ENCODE measurements around the gene CTCF.

CTCF gene

DNA sequence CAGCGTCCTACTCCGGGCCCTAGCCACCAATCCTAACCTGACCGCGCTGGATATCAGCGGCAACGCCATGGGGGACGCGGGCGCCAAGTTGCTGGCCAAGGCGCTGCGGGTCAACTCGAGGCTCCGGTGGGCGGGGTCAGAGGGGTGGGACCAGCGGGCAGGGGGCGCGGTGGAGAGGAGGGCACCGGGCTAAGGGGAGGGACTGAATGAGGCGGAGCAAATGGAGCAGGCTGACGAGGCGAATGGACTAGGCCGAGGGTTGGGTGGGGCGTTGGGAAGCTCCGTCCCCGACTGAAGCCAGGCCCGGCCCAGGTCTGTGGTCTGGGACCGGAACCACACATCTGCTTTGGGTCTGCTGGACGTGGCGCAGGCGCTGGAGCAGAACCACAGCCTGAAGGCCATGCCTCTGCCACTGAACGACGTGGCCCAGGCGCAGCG, 87.2 kb downstream of the CTCF start:
- Histone ChIP-seq H2BK15ac (replicated peaks; ENCODE audit: low read depth) (no peak overlapping the region), H3K36me3 (ENCODE audit: control insufficient read depth, insufficient read depth, low read length) (no peaks in the 10 kb centered on the region), H3K27ac (ENCODE audit: low read depth, low read length) (no peak overlapping the region), H3K79me2 (ENCODE audit: control insufficient read depth, insufficient read depth, low read length) (no peaks in the 10 kb centered on the region), H3K27me3 (ENCODE audit: insufficient read depth, low read length, poor library complexity) (no peaks in the 10 kb centered on the region), H3K18ac (ENCODE audit: low read length) (no peak overlapping the region), H3K23ac (ENCODE audit: low read length) (no peak overlapping the region), H3K9ac (ENCODE audit: low read length) (no peak overlapping the region), H4K8ac (ENCODE audit: low read depth, low read length) (no peak overlapping the region), H3K4me2 (ENCODE audit: low read length) (peak overlapping the region; percentile 22), H3K56ac (ENCODE audit: low read length) (no peak overlapping the region), H2BK5ac (ENCODE audit: low read length) (no peak overlapping the region), H4K5ac (ENCODE audit: low read length) (no peak overlapping the region), H3K79me1 (ENCODE audit: low read length) (no peaks in the 10 kb centered on the region), H3K4me3 (ENCODE audit: low read length) (no peak overlapping the region), H2AK5ac (ENCODE audit: low read length) (no peak overlapping the region), H3K4ac (ENCODE audit: low read depth, low read length) (no peak overlapping the region), H2BK120ac (ENCODE audit: low read depth, low read length) (no peak overlapping the region), H3K4me1 (ENCODE audit: control insufficient read depth, low read depth, low read length) (peaks cover 2% of the 10 kb centered on the region)
- WGBS (ENCODE audit: extremely low coverage, insufficient coverage, low lambda C conversion rate) = no CpG with 5 or more reads among the region's 34 CpGs
- peak; percentile 74 for DNase-seq

DNA sequence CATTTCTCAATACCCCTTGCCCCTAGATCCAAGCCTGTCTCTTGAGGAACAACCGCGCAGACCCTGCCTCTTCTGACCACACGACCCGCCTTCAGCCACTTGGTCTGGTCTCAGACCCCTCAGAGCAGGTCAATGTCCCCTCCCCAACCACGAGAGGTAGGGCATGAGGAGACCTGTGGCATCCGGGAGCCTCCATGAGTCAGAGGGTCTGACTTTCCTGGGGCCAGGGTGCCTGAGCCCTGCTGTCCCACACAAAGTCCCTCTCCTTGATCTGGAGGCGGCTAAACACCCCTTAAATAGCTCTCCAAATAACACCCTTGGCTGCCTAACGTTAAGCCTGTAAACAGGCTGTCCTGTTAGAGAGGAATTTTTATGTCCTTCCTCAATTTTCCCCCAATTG, 87.7 kb downstream of the CTCF start:
- H3K4me2 ChIP-seq (ENCODE audit: low read length) = no peak overlapping the region
- H3K79me2 ChIP-seq (ENCODE audit: control insufficient read depth, insufficient read depth, low read length) = no peaks in the 10 kb centered on the region
- no peaks in the 10 kb centered on the region for H3K79me1 ChIP-seq (ENCODE audit: low read length)
- no CpG with 5 or more reads among the region's 8 CpGs for WGBS (ENCODE audit: extremely low coverage, insufficient coverage, low lambda C conversion rate)
- no peak overlapping the region for H3K56ac ChIP-seq (ENCODE audit: low read length)
- H4K8ac ChIP-seq (ENCODE audit: low read depth, low read length) = no peak overlapping the region
- H3K23ac ChIP-seq (ENCODE audit: low read length) = no peak overlapping the region
- peaks cover 2% of the 10 kb centered on the region for H3K4me1 ChIP-seq (ENCODE audit: control insufficient read depth, low read depth, low read length)
- no peak overlapping the region for H3K18ac ChIP-seq (ENCODE audit: low read length)
- H3K27ac ChIP-seq (ENCODE audit: low read depth, low read length) = no peak overlapping the region
- H2BK120ac ChIP-seq (ENCODE audit: low read depth, low read length) = no peak overlapping the region
- no peaks in the 10 kb centered on the region for H3K27me3 ChIP-seq (ENCODE audit: insufficient read depth, low read length, poor library complexity)
- H2BK15ac ChIP-seq (replicated peaks; ENCODE audit: low read depth) = no peak overlapping the region
- no peak overlapping the region for H3K4me3 ChIP-seq (ENCODE audit: low read length)
- H2AK5ac ChIP-seq (ENCODE audit: low read length) = no peak overlapping the region
- H3K4ac ChIP-seq (ENCODE audit: low read depth, low read length) = no peak overlapping the region
- no peaks in the 10 kb centered on the region for H3K36me3 ChIP-seq (ENCODE audit: control insufficient read depth, insufficient read depth, low read length)
- no peak overlapping the region for H4K5ac ChIP-seq (ENCODE audit: low read length)
- H2BK5ac ChIP-seq (ENCODE audit: low read length) = no peak overlapping the region
- no peak for DNase-seq
- no peak overlapping the region for H3K9ac ChIP-seq (ENCODE audit: low read length)

DNA sequence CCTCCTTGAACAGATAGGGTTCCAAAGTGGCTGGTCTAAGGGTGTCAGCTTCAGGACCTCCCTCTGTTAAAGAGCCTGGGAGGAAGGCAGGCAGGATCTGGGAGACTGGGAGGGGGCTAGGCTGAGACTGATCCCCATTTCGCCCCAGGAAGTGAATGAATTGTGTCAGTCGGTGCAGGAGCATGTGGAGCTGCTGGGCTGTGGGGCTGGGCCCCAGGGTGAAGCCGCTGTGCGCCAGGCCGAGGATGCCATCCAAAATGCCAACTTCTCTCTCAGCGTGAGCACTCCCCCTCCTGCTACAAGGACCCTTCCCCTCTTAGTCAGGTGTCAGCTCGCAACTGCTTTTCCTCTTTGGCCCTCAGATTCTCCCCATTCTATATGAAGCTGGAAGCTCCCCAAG, 88.7 kb downstream of the CTCF start:
- no peak overlapping the region for H2BK5ac ChIP-seq (ENCODE audit: low read length)
- no peak overlapping the region for H2AK5ac ChIP-seq (ENCODE audit: low read length)
- no peak overlapping the region for H3K18ac ChIP-seq (ENCODE audit: low read length)
- no peaks in the 10 kb centered on the region for H3K27me3 ChIP-seq (ENCODE audit: insufficient read depth, low read length, poor library complexity)
- no peaks in the 10 kb centered on the region for H3K36me3 ChIP-seq (ENCODE audit: control insufficient read depth, insufficient read depth, low read length)
- peaks cover 2% of the 10 kb centered on the region for H3K4me1 ChIP-seq (ENCODE audit: control insufficient read depth, low read depth, low read length)
- DNase-seq = no peak
- H2BK120ac ChIP-seq (ENCODE audit: low read depth, low read length) = no peak overlapping the region
- no peak overlapping the region for H3K4me2 ChIP-seq (ENCODE audit: low read length)
- H4K5ac ChIP-seq (ENCODE audit: low read length) = no peak overlapping the region
- no peak overlapping the region for H3K23ac ChIP-seq (ENCODE audit: low read length)
- no peak overlapping the region for H3K4ac ChIP-seq (ENCODE audit: low read depth, low read length)
- H3K4me3 ChIP-seq (ENCODE audit: low read length) = no peak overlapping the region
- H3K9ac ChIP-seq (ENCODE audit: low read length) = no peak overlapping the region
- no peak overlapping the region for H4K8ac ChIP-seq (ENCODE audit: low read depth, low read length)
- no peaks in the 10 kb centered on the region for H3K79me2 ChIP-seq (ENCODE audit: control insufficient read depth, insufficient read depth, low read length)
- H2BK15ac ChIP-seq (replicated peaks; ENCODE audit: low read depth) = no peak overlapping the region
- no peak overlapping the region for H3K27ac ChIP-seq (ENCODE audit: low read depth, low read length)
- no CpG with 5 or more reads among the region's 7 CpGs for WGBS (ENCODE audit: extremely low coverage, insufficient coverage, low lambda C conversion rate)
- H3K79me1 ChIP-seq (ENCODE audit: low read length) = no peaks in the 10 kb centered on the region
- H3K56ac ChIP-seq (ENCODE audit: low read length) = no peak overlapping the region

DNA sequence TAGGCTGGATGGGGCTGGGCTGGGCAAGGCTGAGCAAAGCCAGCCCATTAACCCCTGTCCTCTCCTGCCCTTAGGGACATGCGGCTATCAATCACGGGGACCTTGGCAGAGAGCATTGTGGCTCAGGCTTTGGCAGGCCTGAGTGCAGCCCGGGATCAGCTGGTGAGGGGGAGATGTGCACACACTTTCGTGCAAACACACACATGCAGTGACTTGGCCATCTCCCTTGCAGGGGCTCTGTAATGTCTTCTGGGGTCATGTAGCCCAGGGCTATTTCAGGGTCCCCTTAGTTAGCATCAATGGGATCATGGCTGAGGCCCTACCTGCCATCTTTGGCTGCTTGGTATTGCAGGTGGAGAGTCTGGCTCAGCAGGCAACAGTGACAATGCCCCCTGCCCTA, 89.5 kb downstream of the CTCF start:
- Histone ChIP-seq H3K79me2 (ENCODE audit: control insufficient read depth, insufficient read depth, low read length) (no peaks in the 10 kb centered on the region), H2BK5ac (ENCODE audit: low read length) (no peak overlapping the region), H2AK5ac (ENCODE audit: low read length) (no peak overlapping the region), H3K79me1 (ENCODE audit: low read length) (no peaks in the 10 kb centered on the region), H4K8ac (ENCODE audit: low read depth, low read length) (no peak overlapping the region), H3K27me3 (ENCODE audit: insufficient read depth, low read length, poor library complexity) (no peaks in the 10 kb centered on the region), H3K4ac (ENCODE audit: low read depth, low read length) (no peak overlapping the region), H3K18ac (ENCODE audit: low read length) (no peak overlapping the region), H3K23ac (ENCODE audit: low read length) (no peak overlapping the region), H4K5ac (ENCODE audit: low read length) (no peak overlapping the region), H3K36me3 (ENCODE audit: control insufficient read depth, insufficient read depth, low read length) (no peaks in the 10 kb centered on the region), H3K4me3 (ENCODE audit: low read length) (no peak overlapping the region), H3K4me1 (ENCODE audit: control insufficient read depth, low read depth, low read length) (peaks cover 2% of the 10 kb centered on the region), H3K56ac (ENCODE audit: low read length) (no peak overlapping the region), H2BK15ac (replicated peaks; ENCODE audit: low read depth) (no peak overlapping the region), H3K27ac (ENCODE audit: low read depth, low read length) (no peak overlapping the region), H3K4me2 (ENCODE audit: low read length) (no peak overlapping the region), H3K9ac (ENCODE audit: low read length) (no peak overlapping the region), H2BK120ac (ENCODE audit: low read depth, low read length) (no peak overlapping the region)
- WGBS (ENCODE audit: extremely low coverage, insufficient coverage, low lambda C conversion rate) = no CpG with 5 or more reads among the region's 4 CpGs
- no peak for DNase-seq

DNA sequence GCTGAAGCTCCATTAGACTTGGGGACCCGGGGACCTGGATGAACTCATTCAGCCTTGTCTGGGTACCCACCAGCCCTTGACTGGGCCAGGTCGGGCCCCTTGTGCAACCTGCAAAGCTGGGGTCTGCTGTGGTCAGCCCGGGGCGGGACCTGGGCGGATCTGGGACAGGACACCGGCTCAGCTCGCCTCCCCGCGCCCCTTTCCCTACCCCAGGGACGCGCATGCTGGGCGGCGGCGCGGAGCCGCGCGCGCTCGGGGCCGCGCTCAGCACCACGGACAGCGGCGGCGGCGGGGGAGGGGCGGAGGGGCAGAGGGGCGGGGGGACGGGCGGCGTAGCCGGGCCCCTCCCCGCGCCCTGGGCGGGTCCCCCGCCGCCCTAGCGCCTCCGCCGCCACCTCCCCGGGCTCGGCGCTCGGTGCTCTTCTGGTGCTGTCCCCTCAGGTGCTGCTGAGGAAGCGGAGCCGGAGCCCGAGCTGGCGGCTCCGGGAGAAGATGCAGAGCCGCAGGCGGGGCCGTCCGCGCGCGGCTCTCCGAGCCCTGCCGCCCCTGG, 90.3 kb downstream of the CTCF start:
- H2BK120ac ChIP-seq (ENCODE audit: low read depth, low read length) = no peak overlapping the region
- H3K27ac ChIP-seq (ENCODE audit: low read depth, low read length) = no peak overlapping the region
- no peak overlapping the region for H3K18ac ChIP-seq (ENCODE audit: low read length)
- no peaks in the 10 kb centered on the region for H3K27me3 ChIP-seq (ENCODE audit: insufficient read depth, low read length, poor library complexity)
- H3K56ac ChIP-seq (ENCODE audit: low read length) = no peak overlapping the region
- H3K4me2 ChIP-seq (ENCODE audit: low read length) = peak overlapping the region; percentile 91
- peaks cover 2% of the 10 kb centered on the region for H3K4me1 ChIP-seq (ENCODE audit: control insufficient read depth, low read depth, low read length)
- H3K79me1 ChIP-seq (ENCODE audit: low read length) = no peaks in the 10 kb centered on the region
- no peak overlapping the region for H4K8ac ChIP-seq (ENCODE audit: low read depth, low read length)
- DNase-seq = peak; percentile 78
- no peak overlapping the region for H3K23ac ChIP-seq (ENCODE audit: low read length)
- no peak overlapping the region for H3K9ac ChIP-seq (ENCODE audit: low read length)
- no peak overlapping the region for H2AK5ac ChIP-seq (ENCODE audit: low read length)
- WGBS (ENCODE audit: extremely low coverage, insufficient coverage, low lambda C conversion rate) = no CpG with 5 or more reads among the region's 59 CpGs
- H2BK5ac ChIP-seq (ENCODE audit: low read length) = no peak overlapping the region
- no peak overlapping the region for H2BK15ac ChIP-seq (replicated peaks; ENCODE audit: low read depth)
- no peak overlapping the region for H3K4me3 ChIP-seq (ENCODE audit: low read length)
- H3K79me2 ChIP-seq (ENCODE audit: control insufficient read depth, insufficient read depth, low read length) = no peaks in the 10 kb centered on the region
- no peak overlapping the region for H4K5ac ChIP-seq (ENCODE audit: low read length)
- no peaks in the 10 kb centered on the region for H3K36me3 ChIP-seq (ENCODE audit: control insufficient read depth, insufficient read depth, low read length)
- no peak overlapping the region for H3K4ac ChIP-seq (ENCODE audit: low read depth, low read length)

DNA sequence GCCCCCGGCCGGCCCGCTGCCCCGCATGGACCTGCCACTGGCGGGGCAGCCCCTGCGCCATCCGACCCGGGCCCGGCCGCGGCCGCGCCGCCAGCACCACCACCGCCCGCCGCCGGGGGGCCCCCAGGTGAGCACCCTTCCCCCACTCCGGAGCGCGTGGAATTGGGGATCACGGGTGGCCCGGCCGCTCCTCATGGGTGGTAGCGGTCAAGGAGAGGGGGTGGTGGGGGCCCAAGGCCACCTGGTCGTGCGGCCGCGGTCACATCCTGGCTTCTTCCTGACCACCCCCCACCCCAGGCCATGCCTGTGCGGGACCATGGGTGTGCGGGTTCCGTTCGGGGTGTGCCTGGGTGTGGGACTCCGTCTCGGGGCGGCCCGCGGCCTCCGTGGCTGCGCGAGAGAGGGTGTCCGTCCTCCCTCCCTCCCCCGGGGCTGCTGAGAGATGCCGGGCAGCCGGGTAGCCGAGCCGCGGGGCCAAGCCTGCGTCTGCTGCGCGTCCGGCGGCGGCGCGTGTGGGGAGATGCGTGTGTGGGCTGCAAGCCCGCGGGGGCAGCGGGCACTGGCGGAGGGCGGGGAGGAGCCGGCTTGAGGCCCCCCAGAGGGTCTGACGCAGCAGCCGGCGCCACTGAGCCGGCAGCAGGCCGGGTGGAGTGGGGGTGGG, 90.9 kb downstream of the CTCF start:
- H2AK5ac ChIP-seq (ENCODE audit: low read length) = no peak overlapping the region
- no peaks in the 10 kb centered on the region for H3K79me1 ChIP-seq (ENCODE audit: low read length)
- no peak overlapping the region for H3K27ac ChIP-seq (ENCODE audit: low read depth, low read length)
- no peaks in the 10 kb centered on the region for H3K27me3 ChIP-seq (ENCODE audit: insufficient read depth, low read length, poor library complexity)
- no peak overlapping the region for H3K4ac ChIP-seq (ENCODE audit: low read depth, low read length)
- no peak overlapping the region for H3K23ac ChIP-seq (ENCODE audit: low read length)
- H3K79me2 ChIP-seq (ENCODE audit: control insufficient read depth, insufficient read depth, low read length) = no peaks in the 10 kb centered on the region
- H4K8ac ChIP-seq (ENCODE audit: low read depth, low read length) = no peak overlapping the region
- peak overlapping the region; percentile 91 for H3K4me2 ChIP-seq (ENCODE audit: low read length)
- WGBS (ENCODE audit: extremely low coverage, insufficient coverage, low lambda C conversion rate) = no CpG with 5 or more reads among the region's 68 CpGs
- H4K5ac ChIP-seq (ENCODE audit: low read length) = no peak overlapping the region
- DNase-seq = no peak
- peaks cover 2% of the 10 kb centered on the region for H3K4me1 ChIP-seq (ENCODE audit: control insufficient read depth, low read depth, low read length)
- H3K36me3 ChIP-seq (ENCODE audit: control insufficient read depth, insufficient read depth, low read length) = no peaks in the 10 kb centered on the region
- no peak overlapping the region for H2BK15ac ChIP-seq (replicated peaks; ENCODE audit: low read depth)
- H3K56ac ChIP-seq (ENCODE audit: low read length) = peak overlapping the region; percentile 81
- no peak overlapping the region for H2BK120ac ChIP-seq (ENCODE audit: low read depth, low read length)
- peak overlapping the region; percentile 64 for H3K9ac ChIP-seq (ENCODE audit: low read length)
- H3K4me3 ChIP-seq (ENCODE audit: low read length) = peak overlapping the region; percentile 27
- H2BK5ac ChIP-seq (ENCODE audit: low read length) = no peak overlapping the region
- H3K18ac ChIP-seq (ENCODE audit: low read length) = no peak overlapping the region

Data from mesendoderm (in vitro differentiated cells).